ENCODE results near the gene BCAN.

GRCh38 chr1:156598731-156599432 is 43.0 kb upstream of the BCAN start:
- TF ChIP-seq CTCF (IDR thresholded peaks at IDR 0.05), result no peak
- no peak for TF ChIP-seq POLR2A (IDR thresholded peaks at IDR 0.05)
